Endothelial cell of umbilical vein (primary cell): ENCODE results near the gene CELA1.

Source experiments
- EZH2 ChIP-seq: IDR thresholded peaks from 2 replicates; pipeline ENCODE4 v1.6.1; 2012; ENCODE audit warnings: borderline replicate concordance, low read depth, mild to moderate bottlenecking, moderate library complexity, low read length, inconsistent platforms; ENCODE audit not compliant: severe bottlenecking
- GATA2 ChIP-seq: IDR thresholded peaks from 2 replicates; pipeline ENCODE4 v1.7.0; 2011; ENCODE audit warnings: low read depth, mild to moderate bottlenecking, moderate library complexity, mixed read lengths, low read length; ENCODE audit not compliant: insufficient read length, insufficient read depth
- MAX ChIP-seq: IDR thresholded peaks from 2 replicates; pipeline ENCODE4 v1.6.1; 2011; ENCODE audit not compliant: insufficient read depth, insufficient read length
- MYC ChIP-seq: IDR thresholded peaks from one replicate; pipeline ENCODE4 v1.6.1; 2011; ENCODE audit warnings: mild to moderate bottlenecking, low read depth, low read length
- POLR2A ChIP-seq: IDR thresholded peaks from 2 replicates; pipeline ENCODE4 v1.6.1; 2012; ENCODE audit warnings: low read depth, mild to moderate bottlenecking, control low read depth, low read length
- POLR2AphosphoS5 ChIP-seq: IDR thresholded peaks from 2 replicates; pipeline ENCODE4 v1.6.1; 2012; ENCODE audit warnings: low read depth, mild to moderate bottlenecking, control low read depth, low read length, moderate library complexity; ENCODE audit not compliant: insufficient read depth
- TF ChIP-seq, protein P1 (sequence below), 2 donors: IDR thresholded peaks; 1 replicate in 1 of 2; 2 replicates in 1 of 2; pipeline ENCODE4 v1.5.1; 2011; ENCODE audit warnings: low read length in 2 of 2, mild to moderate bottlenecking in 2 of 2, moderate library complexity in 2 of 2, control low read depth in 1 of 2, inconsistent platforms in 1 of 2, low read depth in 1 of 2; ENCODE audit not compliant: insufficient read depth in 1 of 2; ENCODE audit errors: extremely low read depth in 1 of 2

DNA sequence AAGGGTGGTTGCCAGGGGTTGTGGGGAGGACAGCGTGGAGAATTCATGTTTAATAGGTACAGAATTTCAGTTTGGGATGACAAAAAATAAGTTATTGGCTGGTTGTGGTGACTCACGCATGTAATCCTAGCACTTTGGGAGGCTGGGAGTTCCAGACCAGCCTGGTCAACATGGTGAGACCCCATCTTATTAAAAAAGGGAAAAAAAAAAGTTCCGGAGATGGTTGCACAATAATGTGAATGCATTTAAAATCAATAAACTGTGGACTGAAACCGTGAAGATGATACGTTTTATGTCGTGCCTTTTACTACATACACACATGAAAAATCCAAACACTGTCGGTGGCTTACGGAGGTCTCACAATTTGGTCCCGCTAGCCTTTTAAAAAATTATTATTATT is 24.2 kb upstream of the CELA1 start:
- TF ChIP-seq, protein P1, sequence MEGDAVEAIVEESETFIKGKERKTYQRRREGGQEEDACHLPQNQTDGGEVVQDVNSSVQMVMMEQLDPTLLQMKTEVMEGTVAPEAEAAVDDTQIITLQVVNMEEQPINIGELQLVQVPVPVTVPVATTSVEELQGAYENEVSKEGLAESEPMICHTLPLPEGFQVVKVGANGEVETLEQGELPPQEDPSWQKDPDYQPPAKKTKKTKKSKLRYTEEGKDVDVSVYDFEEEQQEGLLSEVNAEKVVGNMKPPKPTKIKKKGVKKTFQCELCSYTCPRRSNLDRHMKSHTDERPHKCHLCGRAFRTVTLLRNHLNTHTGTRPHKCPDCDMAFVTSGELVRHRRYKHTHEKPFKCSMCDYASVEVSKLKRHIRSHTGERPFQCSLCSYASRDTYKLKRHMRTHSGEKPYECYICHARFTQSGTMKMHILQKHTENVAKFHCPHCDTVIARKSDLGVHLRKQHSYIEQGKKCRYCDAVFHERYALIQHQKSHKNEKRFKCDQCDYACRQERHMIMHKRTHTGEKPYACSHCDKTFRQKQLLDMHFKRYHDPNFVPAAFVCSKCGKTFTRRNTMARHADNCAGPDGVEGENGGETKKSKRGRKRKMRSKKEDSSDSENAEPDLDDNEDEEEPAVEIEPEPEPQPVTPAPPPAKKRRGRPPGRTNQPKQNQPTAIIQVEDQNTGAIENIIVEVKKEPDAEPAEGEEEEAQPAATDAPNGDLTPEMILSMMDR (IDR thresholded peaks at IDR 0.05; ENCODE audit: extremely low read depth in 1 of 2, insufficient read depth in 1 of 2, low read depth in 1 of 2, low read length in 2 of 2), result no peak
- TF ChIP-seq POLR2AphosphoS5 (no peak), EZH2 (no peak), POLR2A (no peak), MAX (no peak), MYC (no peak), GATA2 (no peak)
